Stimulated activated CD4-positive, alpha-beta T cell treated with anti-CD3 and anti-CD28 coated beads, Interleukin-15, amount 100 ng/mL, for 1 hour (primary cell): ENCODE results near the gene UBE2S.

Source experiments
- DNase-seq, 2 donors: peaks; one replicate each; pipeline ENCODE4 v3.0.0-alpha.2; 2020; ENCODE audit warnings: low read depth in 1 of 2, low spot score in 1 of 2

UBE2S gene

DNA sequence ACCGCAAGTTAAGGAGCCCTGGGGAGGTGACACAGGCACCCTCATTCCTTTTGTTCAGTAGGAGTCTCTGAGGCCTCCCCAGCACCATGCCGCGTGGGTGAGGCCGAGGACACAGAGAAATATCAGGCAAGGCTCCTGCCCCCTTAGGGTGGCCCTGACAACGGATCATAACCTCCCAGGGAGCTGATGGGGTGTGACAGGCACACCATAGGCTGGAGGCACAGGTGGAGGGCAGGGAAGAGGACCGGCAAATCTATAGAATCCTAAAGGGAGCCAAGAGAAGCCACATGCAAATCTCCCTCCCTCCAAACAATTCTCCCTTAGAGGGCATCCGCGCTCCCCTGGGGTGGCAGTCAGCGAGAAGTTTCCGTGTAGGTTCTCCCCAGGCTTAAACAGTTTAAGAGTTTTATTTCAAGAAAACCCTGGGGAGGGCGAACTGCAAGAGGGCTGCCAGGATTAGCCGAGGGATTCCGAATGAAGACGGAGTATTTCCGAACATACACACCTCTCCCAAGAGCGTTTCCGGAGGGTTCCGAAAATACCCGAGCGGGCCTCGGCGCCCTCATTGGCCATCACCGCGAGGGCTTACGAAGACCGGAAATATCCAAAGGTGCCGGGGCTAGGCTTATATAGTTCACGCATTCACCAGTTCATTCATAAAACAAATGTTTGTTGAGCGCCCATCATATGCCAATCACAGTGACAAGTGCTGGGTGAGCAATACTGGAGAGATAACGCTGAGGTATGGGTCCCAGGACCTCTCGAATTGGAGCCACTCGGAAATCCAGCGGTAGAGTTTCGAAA lies 22.5 kb downstream of the UBE2S start:
- DNase-seq, result peak; percentile 88 to 93

DNA sequence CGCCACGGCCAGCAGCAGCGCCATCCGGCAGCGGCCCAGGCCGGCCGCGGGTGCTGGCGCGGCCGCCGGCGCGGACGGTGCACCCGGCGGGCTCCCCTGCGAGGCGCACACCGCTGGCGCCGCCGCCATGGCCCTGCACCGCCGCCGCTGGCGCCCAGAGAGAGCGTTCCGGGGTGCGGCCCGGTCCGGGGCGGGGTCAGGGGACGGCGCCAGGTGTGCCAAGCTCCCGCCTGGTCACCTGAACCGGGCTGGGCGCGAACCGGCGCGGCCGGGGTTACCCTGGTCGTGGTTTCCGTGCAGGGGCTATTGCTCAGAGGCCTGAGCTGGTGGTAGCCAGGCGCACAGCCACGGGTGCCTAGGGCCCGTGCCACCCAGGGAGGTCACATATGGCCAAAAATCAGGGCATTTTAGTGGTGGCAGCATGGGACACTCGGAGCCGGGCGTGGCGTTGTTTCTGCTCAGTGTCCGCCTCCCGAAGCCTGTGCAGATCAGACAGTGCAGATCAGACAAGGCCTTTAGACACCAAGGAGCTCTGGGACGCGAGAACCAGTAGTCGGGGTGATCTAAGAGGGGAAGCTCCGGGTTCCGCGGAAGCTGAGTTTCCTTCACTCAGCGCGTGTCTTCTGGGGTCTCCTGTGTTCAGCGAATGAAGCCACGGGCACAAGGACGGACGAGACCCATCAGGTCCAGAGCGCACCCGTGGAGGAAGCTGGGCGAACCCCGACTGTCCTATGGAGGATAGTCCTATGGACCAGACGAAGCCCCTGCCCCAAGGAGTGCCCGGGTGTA lies 23.3 kb downstream of the UBE2S start, which contains the start of gene TMEM238:
TMEM238 (minus strand) TSS at position 162 of the 789 bp plus-strand sequence; CDS start at position 129, 33 bp downstream.
- no peak for DNase-seq

DNA sequence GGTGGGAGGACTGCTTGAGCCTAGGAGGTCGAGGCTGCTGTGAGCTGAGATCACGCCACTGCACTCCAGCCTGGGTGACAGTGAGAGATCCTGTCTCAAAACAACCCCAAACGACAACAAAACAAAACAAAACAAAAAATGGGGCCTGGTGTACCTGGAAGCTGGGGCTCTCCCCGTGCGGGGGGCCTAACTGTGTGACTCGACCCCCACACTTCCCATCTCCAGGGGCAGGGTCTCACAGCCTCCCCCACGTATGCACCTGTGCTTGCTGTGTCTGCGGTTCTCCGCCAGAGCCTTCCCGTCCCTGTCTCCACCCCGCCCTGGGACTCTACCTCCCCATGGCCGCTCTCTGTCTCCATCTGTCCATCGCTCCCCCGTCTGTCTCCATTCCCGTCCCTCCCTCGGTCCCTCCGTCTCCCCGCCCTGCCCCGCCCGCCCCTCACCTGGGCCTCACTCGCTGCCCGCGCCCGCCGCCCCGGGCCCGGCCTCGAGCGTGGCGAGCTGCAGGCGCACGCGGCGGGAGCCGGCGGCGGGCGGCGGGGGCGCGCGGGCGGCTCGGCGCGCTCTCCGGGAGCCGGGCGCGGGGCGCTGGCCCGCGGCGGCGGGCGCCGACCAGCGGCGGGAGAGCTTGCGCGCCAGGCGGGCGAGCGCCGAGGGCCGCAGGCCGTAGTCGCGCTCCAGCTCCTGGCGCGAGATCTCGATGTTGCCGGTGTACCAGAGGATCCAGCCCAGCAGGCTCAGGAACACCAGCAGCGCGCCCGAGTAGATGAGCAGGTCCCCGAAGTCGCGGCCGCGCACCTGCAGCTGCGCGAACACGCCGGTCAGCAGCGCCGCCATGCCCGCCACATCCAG lies 24.1 kb downstream of the UBE2S start:
- DNase-seq, result peak in 1 of 2 donors; percentile 33

DNA sequence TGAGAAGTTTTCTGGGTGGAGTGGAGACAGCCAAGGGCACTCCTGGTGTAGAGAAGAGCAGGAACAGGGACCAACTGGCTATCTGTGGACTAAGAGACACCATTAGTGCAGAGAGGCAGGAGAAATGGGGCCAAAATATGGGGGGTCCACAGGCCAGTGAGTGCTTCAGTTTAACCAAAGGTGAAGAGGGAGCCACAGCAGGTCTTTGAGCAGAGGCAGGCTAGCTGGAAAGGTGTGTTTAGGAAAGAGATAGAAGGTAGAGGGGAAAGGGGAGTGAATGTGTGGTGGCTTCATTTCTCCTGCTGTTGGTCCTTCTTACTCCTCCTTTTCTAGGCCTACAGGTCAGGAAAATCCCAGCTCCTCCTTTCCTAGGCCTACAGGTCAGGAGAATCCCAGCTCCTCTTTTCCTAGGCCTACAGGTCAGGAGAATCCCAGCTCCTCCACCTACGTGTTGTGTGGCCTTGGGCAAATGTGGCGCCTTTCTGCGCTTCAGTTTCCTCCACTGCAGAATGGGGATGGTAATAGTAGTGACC lies 25.0 kb downstream of the UBE2S start:
- DNase-seq, result no peak

DNA sequence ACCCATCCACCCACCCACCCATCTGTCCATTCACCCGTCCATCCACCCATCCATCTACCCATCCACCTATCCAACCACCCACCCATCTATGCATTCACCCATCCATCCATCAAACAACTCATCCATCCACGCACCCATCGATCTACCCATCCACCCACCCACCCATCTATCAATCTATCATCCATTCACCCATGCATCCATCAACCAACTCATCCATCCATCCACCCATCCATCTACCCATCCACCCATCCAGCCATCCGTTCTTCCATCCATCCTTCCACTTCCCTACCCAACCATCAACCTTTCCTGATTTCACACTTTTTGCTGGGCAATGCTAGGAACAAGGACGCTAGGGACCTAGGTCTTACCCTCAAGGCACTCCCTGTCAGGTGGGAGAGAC lies 25.6 kb downstream of the UBE2S start:
- DNase-seq, result no peak

DNA sequence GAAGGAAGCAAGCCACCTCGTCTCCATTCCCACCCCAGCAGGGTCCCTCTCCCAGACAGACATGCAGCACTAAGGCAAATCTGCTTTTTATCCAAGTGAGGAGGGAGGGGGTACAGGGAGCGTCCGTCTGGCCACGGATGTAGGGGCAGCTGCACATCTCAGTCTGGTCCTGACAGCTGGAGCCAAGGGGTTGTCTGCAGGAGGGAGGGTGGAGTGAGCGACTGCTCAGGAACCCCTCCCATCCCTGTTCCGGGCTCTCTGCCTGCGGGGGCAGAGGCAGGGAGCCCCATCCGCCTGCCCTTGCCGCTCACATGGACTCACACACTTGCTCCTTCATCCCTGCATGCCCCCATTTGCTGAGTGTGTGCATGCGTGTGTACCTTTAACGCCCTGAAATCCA lies 28.4 kb downstream of the UBE2S start:
- no peak for DNase-seq

DNA sequence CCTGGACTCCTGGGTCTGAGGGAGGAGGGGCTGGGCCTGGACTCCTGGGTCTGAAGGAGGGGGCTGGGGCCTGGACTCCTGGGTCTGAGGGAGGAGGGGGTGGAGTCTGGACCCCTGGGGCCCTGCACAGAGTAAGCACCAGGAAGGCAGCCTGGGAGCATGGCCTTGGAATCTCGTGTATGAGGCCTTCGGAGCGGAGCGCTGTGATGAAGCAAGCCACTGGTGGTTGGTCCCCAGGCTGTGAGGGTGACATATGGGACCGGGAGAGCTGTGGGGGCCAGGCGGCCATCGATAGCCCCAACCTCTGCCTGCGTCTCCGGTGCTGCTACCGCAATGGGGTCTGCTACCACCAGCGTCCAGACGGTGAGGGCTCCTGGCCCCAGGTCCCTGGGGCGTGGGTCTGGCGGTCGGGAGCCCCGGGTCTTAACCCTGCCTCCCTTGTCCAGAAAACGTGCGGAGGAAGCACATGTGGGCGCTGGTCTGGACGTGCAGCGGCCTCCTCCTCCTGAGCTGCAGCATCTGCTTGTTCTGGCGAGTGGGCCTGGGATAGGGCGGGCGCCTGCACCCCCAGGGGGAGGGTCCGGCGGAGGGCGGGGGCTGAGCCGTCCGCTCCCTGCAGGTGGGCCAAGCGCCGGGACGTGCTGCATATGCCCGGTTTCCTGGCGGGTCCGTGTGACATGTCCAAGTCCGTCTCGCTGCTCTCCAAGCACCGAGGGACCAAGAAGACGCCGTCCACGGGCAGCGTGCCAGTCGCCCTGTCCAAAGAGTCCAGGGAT lies 30.0 kb downstream of the UBE2S start:
- DNase-seq, result no peak

DNA sequence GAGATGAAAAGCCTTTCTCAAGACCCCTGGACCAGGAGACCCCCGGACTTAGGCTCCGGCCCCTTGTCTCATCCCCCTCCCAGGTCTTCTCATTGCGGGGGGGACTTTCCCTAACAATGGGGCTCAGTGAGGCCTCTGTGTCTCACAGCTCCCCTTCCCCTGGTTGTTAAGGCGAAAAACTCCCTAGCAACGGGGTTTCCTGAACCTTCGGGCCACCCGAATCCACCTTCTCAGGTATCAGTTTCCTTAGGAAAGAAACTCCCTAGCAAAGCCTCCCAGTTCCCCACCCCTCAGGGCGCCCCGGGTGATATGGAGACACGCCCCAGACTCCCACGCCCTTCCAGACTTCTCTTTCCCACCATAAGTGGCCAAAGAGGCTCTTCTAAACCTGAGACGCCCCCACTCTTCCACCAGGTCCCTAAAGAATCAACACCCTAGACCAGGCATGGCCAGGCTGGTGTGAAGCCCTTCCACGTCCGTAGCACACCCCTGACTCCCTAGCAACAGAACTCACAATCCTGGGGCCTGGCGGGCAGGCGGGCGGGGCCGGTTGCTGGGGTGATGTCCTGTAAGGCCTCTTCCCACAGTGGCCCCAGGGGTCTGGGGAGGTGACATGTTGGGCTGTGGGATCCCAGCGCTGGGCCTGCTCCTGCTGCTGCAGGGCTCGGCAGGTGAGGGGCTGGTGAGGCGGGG lies 31.2 kb downstream of the UBE2S start, which contains the start of gene TMEM190:
TMEM190 (plus strand) TSS at position 586 of the 693 bp plus-strand sequence; CDS start at position 614, 28 bp downstream.
- no peak for DNase-seq

DNA sequence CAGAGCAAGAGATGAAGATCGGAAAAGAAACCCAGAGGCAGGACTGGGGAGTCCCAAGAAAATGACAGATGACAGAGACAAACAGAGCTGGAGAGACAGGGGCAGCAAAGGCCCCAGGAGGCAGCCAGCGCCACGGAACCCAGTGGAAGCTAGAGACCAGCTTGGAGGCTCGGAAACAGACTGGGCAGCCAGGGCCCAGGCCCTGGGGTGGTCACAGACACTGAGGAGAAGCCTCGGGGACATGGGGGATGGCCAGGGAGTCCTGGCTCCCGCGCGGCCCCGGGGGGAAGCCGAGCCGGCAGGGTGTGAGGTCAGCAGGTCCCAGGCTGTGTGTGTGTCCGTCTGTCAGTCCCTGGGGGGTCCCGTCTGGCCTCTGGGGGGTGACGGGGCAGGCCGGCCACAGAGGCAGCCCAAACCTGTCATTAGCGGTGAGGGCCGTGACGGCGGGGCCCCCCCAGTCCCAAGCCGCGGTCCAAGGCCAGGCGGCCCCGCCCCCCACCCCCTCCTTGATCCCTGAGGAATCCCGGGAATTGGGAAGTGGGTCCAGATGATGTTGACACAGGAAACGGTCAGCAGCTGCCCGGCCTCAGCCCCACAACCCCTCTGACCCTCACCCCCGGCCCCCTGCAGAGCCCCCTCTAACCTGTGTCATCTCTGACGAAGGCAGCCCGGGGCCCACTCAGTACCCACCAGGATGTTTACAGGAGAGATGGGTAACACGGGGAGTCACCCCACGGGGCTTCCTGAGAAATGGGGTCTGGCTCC lies 33.4 kb downstream of the UBE2S start:
- DNase-seq, result no peak

DNA sequence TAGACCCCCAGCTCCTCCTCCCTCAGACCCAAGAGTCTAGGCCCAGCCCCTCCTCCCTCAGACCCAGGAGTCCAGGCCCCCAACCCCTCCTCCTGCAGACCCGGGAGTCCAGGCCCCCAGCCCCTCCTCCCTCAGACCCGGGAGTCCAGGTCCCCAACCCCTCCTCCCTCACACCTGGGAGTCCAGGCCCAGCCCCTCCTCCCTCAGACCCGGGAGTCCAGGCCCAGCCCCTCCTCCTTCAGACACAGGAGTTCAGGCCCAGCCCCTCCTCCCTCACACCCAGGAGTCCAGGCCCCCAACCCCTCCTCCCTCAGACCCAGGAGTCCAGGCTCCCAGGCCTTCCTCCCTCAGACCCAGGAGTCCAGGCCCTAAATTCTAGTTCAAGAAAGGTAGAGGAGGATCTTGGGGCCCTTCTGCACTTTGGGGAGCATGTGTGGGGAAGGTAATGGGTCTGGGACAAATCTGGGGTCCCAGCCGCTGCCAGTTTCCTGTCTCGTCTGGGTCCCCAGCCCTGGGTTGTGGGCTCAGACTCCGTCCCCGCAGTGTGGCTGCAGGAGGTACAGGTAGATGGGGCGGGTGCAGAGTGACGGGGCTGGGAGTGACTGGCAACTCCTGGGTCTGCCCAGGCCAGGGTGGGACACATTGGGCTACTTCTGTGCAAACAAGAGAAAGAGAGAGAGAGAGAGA lies 34.1 kb downstream of the UBE2S start:
- no peak for DNase-seq

DNA sequence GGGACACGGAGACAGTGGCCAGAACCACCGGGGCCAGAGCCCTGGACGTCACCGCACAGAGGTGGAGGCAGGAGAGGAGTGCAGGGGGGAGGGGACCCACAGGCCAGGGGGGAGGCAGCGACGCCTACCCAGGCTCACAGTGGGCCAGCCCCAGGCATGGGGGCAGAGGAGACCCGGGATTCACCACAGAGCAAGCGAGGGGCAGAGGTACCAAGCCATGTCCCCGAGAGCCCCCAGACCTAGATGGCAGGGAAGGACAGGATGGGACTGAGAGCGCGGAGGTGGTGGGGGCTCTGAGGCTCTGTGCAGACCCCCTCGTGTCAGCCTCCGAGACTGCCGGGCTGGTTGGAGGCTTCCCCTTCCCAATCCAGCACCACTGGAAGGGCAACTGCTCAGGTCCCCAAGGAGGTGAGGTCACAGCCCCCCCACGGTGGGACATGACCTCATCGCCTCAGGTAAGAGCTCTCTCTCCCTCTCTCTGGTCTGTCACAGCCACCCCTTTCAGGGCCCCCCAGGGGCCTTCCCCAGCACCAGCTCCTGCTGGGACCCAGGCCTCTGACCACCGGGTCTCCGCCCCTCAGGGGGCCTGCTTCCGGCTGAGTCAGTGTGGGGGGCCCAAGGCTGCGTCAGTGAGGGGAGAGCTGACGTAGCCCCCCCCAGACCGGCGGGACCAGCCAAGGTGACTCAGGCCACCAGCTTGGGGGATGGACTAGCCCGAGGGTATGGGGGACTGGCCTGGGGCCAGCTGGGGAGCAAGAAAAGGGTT lies 35.1 kb downstream of the UBE2S start:
- no peak for DNase-seq

DNA sequence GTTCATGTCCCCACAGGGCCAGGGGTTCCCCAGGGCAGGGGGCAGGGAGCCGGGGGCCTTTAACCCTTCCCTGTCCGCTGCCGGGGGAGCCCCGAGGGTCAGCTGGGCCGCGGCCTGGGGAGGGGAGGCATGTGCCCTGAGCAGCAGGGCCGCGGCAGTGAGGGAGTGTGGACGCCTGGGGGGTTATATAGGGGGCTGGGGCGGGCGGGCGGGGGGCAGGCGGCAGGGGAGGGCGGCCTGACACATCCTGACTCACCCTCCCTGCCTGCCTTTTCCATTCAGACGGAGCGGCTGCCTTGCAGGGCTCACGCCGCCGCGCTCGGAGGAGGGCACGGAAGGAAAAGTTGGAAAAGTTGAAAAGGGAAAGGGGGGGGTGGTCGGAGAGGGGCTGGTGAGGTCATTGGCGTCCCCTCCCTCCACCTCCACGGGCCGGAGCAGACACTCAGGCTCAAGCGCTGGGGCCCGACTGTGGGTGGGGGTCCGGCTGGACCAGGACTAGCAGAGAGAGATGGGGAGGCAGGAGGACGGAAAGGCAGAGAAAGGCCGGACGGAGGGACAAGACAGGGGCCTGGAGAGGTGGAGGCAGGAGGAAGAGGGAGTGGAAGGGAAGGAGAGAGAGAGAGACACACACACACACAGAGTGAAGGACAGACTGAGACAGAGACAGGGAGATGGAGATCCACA lies 37.1 kb downstream of the UBE2S start, which contains the start of gene IL11:
IL11 (minus strand) TSS at position 159 of the 684 bp plus-strand sequence; CDS start at position 6, 153 bp downstream.
- no peak for DNase-seq

DNA sequence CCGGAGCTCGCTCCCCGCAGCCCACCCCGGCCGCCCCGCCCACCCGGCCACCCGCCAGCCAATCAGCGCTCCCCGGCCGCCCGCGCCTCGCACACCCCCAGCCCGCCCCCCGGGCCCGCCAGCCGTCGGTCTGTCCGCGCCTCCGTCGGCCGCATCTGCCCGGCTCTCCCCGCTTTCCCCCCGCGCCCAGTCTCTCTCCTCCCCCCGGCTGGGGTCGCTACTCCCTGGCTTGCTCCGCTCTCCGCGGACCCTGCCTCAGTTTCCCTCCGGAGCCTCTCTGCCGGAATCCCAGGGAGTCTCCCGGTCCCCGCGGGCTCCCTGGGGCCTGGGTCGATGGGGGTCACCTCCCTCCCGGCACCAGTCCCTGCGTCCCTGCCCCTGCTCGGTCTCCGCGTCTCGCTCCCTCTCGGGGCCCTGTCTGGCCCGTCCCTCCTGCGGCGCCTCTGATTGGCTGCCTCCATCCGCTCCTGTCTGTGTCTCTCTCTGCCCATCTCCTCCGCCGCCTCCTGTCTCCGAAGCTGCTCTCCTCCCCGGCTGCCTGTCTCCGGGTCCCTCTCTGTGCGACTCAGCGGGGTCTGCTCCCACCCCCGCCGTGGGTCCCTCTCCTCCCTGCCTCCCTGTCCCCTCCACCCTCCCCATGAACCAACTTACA lies 37.8 kb downstream of the UBE2S start:
- no peak for DNase-seq

DNA sequence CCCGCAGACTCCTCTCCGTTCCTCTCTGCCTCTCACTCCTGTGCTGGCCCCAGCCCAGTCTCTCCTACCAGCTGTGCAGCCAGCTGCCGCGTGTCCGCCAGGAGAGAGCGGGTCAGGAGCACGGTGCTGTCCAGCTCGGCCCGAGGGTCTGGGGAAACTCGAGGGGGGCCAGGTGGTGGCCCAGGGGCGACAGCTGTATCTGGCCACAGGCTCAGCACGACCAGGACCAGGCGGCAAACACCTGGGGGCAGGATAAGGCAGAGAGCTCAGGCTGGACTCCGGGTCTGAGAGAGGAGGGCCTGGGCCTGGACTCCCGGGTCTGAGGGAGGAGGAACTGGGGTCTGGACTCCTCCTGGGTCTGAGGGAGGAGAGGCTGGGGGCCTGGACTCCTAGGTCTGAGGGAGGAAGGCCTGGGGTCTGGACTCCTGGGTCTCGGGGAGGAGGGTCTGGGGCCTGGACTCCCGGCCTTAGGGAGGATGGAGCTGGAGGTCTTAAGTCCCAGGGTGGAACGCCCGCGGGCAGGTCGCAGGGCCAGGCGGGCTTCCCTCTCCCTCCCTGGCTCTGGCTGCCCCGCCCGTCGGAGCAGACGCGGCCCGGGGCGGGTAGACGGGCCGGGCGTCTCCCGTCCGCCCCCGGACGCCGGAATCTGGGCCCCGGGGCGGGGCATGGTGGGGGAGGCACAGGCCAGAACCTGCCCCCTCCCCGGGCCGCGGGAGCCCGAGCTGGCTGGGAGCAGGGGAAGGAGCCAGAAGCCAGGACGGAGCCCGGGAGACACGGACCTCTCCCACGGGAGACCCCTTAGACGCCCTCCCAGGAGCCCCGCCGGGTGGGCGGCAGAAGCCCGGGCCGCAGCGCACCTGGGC lies 38.7 kb downstream of the UBE2S start:
- no peak for DNase-seq

DNA sequence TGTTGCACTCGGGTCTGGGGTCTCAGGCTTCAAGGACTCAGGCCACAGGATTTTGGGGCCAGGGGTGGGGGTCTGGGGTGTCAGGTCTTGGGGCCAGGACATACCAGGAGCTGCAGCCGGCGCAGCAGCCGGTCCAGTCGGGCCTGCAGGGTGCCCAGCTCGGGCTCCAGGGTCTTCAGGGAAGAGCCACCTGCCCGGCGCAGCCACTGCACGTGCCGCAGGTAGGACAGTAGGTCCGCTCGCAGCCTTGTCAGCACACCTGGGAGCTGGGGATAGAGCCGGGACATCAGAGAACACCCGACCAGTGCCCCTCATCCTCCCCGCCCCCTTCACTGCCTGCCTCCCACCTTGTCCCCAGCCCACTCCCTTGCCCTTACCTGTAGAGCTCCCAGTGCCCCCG lies 39.5 kb downstream of the UBE2S start:
- no peak for DNase-seq
